Brain microvascular endothelial cell (primary cell): ENCODE data around the gene PPIL6.
A peak's percentile ranks its signal among the peaks of the same experiment; 100 is the strongest.

Source experiments
- DNase-seq: peaks from one replicate; pipeline ENCODE4 v3.0.0-alpha.2; 2020
- H3K27ac ChIP-seq: fragments of 250-450 bp; sonication (Bioruptor Pico); 2 replicates; pipeline ENCODE4 v1.5.1; 2020; ENCODE audit warnings: mild to moderate bottlenecking, moderate library complexity
- H3K27me3 ChIP-seq: fragments of 250-450 bp; sonication (Bioruptor Pico); replicated peaks from 2 replicates; pipeline ENCODE4 v1.5.1; 2020; ENCODE audit warnings: mild to moderate bottlenecking
- H3K36me3 ChIP-seq: fragments of 250-450 bp; sonication (Bioruptor Pico); replicated peaks from 2 replicates; pipeline ENCODE4 v1.5.1; 2020; ENCODE audit warnings: mild to moderate bottlenecking
- H3K4me3 ChIP-seq: 2 replicates; pipeline ENCODE4 v1.5.1; 2011; ENCODE audit warnings: low read depth, mild to moderate bottlenecking, control low read depth, low read length, moderate library complexity
- in situ Hi-C: cut with HindIII; loops from 2 replicates; pipeline ENCODE4 v1.10.0; 2017; ENCODE audit warnings: low sequenced_read_pairs, low pct_ligation_motif_present
- TF ChIP-seq, protein P1 (sequence below): IDR thresholded peaks from 2 replicates; pipeline ENCODE4 v1.5.1; 2011; ENCODE audit warnings: low read depth, mild to moderate bottlenecking, moderate library complexity, low read length, control low read depth, inconsistent platforms; ENCODE audit errors: missing control alignments

The PPIL6 gene

DNA sequence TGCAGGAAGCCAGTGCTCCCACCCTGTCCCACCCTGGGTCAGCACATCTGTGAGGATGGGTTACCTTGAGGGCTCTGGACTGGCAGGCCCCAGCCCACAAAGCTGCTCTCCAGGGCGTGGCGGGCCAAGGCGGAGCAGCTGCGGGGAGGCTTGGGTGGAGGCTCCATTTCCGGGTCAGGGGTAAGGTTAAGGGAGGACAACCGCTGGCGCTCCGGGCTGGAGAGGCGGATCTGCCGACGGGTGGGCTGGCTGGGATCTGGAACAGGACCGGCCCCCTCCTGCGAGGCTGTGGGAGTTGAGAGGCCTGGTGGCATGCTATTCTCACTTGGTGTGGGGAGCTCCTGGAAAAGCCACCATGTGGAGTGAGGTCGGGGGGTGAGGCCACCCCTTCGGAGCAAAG, 5.6 kb upstream of the PPIL6 start:
- H3K27me3 ChIP-seq = no peaks in the 10 kb centered on the region
- no peak overlapping the region for H3K4me3 ChIP-seq
- TF ChIP-seq, protein P1, sequence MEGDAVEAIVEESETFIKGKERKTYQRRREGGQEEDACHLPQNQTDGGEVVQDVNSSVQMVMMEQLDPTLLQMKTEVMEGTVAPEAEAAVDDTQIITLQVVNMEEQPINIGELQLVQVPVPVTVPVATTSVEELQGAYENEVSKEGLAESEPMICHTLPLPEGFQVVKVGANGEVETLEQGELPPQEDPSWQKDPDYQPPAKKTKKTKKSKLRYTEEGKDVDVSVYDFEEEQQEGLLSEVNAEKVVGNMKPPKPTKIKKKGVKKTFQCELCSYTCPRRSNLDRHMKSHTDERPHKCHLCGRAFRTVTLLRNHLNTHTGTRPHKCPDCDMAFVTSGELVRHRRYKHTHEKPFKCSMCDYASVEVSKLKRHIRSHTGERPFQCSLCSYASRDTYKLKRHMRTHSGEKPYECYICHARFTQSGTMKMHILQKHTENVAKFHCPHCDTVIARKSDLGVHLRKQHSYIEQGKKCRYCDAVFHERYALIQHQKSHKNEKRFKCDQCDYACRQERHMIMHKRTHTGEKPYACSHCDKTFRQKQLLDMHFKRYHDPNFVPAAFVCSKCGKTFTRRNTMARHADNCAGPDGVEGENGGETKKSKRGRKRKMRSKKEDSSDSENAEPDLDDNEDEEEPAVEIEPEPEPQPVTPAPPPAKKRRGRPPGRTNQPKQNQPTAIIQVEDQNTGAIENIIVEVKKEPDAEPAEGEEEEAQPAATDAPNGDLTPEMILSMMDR = no peak
- H3K36me3 ChIP-seq = peaks cover 53% of the 10 kb centered on the region
- no peak overlapping the region for H3K27ac ChIP-seq
- in situ Hi-C loops = no loop called here
- no peak for DNase-seq

DNA sequence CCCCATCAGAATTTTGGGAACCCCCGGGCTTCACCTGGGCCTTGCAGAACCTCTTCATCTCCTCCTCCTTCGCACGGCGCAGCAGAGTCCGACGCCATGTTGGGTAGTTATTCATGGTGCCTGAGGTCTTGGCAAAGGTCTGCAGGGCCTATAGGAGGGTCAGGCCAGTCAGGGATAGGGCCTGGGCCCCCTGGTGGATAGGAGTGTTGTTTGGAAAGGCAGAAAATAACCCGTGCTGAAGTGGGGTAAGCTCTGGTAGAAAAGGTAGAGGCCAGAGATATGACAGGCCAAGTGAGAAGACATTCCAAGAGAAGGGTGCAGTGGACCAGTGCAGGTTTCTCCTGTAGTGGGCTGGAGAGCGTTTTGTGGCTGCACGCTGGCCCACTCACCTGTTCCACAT, 5.0 kb upstream of the PPIL6 start:
- in situ Hi-C loops = no loop called here
- no peak overlapping the region for H3K27ac ChIP-seq
- TF ChIP-seq, protein P1 = peak; percentile 27

DNA sequence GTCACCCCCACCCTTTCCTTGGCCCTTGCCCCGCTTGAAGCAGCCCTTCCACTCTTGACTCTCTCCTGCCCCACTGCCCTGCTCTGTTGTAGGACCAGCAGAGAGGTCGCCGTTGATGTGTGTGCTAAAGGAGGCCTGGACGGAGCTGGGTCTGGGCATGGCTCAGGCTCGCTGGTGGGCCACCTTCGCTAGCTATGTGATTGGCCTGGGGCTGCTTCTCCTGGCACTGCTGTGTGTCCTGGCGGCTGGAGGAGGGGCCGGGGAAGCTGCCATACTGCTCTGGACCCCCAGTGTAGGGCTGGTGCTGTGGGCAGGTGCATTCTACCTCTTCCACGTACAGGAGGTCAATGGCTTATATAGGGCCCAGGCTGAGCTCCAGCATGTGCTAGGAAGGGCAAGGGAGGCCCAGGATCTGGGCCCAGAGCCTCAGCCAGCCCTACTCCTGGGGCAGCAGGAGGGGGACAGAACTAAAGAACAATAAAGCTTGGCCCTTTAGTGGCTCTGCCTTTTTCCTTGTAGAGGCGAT, 3.1 kb upstream of the PPIL6 start:
- in situ Hi-C loops = no loop called here
- Histone ChIP-seq H3K27me3 (no peaks in the 10 kb centered on the region), H3K36me3 (peaks cover 41% of the 10 kb centered on the region), H3K27ac (no peak overlapping the region), H3K4me3 (no peak overlapping the region)
- no peak for DNase-seq
- TF ChIP-seq, protein P1 = no peak

More for the DNA sequence above, 5.0 kb upstream of the PPIL6 start:
- no peak for DNase-seq
- H3K36me3 ChIP-seq = peaks cover 53% of the 10 kb centered on the region
- H3K4me3 ChIP-seq = no peak overlapping the region
- no peaks in the 10 kb centered on the region for H3K27me3 ChIP-seq

DNA sequence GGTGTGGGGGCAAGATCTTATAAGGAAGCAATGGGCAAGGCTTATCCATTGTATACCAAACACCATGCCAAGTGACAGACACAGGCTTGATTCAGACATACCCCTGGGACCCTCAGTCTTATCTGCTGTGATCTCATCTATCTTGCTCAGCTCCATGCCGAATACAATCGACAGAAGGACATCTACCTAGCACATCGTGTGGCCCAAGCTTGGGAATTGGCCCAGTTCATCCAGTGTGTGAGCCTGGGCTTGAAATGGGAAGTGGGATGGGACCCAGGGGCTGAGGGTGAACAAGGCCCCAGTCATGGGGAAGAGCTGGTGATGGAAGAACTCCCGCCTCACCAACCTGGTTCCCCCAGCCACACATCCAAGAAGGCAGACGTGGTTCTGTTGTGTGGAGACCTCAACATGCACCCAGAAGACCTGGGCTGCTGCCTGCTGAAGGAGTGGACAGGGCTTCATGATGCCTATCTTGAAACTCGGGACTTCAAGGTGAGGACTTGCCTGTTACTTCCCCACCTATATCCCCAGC, 2.0 kb upstream of the PPIL6 start:
- in situ Hi-C loops = no loop called here
- H3K27me3 ChIP-seq = no peaks in the 10 kb centered on the region
- H3K27ac ChIP-seq = no peak overlapping the region
- H3K4me3 ChIP-seq = no peak overlapping the region
- H3K36me3 ChIP-seq = peaks cover 39% of the 10 kb centered on the region
- TF ChIP-seq, protein P1 = no peak
- no peak for DNase-seq

DNA sequence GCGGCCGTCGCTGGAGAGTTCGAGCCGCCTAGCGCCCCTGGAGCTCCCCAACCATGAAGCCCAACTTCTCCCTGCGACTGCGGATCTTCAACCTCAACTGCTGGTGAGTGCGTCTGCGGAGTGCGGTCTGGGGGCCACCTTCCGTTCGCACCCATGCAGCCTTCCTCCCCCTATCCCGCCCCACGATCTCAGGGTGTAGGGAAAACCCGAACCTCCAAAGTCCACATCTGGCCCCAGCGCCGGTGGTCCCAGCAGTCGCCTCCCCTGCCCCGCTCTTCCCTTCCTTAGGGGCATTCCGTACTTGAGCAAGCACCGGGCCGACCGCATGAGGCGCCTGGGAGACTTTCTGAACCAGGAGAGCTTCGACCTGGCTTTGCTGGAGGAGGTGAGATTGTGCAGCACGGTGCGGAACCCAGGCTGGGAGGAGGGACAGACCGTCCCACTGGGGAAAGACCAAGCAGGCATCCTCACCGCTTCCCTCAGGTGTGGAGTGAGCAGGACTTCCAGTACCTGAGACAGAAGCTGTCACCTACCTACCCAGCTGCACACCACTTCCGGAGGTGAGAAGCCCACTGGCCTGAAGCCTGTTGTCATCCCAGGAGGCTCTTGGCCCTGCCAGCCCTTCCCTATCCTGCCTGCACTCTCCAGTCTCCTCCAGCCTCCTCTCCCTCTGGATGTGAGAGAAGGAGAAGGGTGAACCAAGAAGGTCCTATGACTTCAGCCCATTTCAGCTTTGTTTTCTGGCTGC, 815 bp upstream of the PPIL6 start:
- in situ Hi-C loops = no loop called here
- peaks cover 29% of the 10 kb centered on the region for H3K36me3 ChIP-seq
- H3K4me3 ChIP-seq = peak overlapping the region; percentile 80
- H3K27ac ChIP-seq = peak overlapping the region; percentile 83
- no peaks in the 10 kb centered on the region for H3K27me3 ChIP-seq
- no peak for DNase-seq
- TF ChIP-seq, protein P1 = peak; percentile 52

DNA sequence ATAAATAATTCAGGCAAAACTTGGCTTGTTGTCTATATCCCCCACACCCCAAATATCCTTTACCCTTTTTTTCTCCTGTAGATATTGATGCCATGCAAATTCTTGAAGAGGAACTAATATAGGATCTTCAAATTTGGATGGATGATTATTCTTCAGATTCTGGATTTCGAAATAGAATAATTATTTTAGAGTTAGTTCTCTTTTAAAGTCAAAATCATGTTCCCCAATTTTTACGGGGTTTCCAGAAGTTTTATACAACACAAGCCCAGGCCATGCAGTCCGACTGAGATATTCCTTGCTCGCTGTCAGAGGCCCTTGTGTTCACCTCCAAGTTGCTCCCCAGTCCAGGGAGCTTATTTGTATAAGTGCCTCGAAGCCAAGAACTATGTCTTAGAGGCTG, 4.4 kb downstream of the PPIL6 start:
- no peaks in the 10 kb centered on the region for H3K36me3 ChIP-seq
- TF ChIP-seq, protein P1 = no peak
- no peak overlapping the region for H3K4me3 ChIP-seq
- no peaks in the 10 kb centered on the region for H3K27me3 ChIP-seq
- DNase-seq = no peak
- H3K27ac ChIP-seq = no peak overlapping the region
- in situ Hi-C loops = no loop called here
